HG03103 (cell line): ENCODE results near the gene MARCHF10.

Experiments
- ATAC-seq: cut with Tn5 transposase; IDR thresholded peaks from one replicate; pipeline ENCODE4 v1.9.1; 2021; ENCODE audit warnings: low read depth; ENCODE audit not compliant: unreplicated experiment

Gene MARCHF10

GRCh38 chr17:62720126-62720850 lies 87.8 kb downstream of the MARCHF10 start:
- ATAC-seq, result no peak

GRCh38 chr17:62719586-62719985 lies 88.5 kb downstream of the MARCHF10 start:
- no peak for ATAC-seq

- ATAC-seq, result no peak
Measured at GRCh38 chr17:62718429-62718828, 89.7 kb downstream of the MARCHF10 start.

- ATAC-seq, result no peak
Measured at GRCh38 chr17:62717889-62718288, 90.2 kb downstream of the MARCHF10 start.

- ATAC-seq, result no peak
Measured at GRCh38 chr17:62717589-62717855, 90.6 kb downstream of the MARCHF10 start.

GRCh38 chr17:62716834-62717588 lies 91.1 kb downstream of the MARCHF10 start:
- no peak for ATAC-seq

GRCh38 chr17:62715882-62716390 lies 92.2 kb downstream of the MARCHF10 start:
- no peak for ATAC-seq

- ATAC-seq, result no peak
Measured at GRCh38 chr17:62714016-62714777, 93.9 kb downstream of the MARCHF10 start.

- no peak for ATAC-seq
Measured at GRCh38 chr17:62713086-62713881, 94.8 kb downstream of the MARCHF10 start.

- ATAC-seq, result no peak
Measured at GRCh38 chr17:62712171-62712581, 95.9 kb downstream of the MARCHF10 start.

GRCh38 chr17:62708587-62708986 lies 99.5 kb downstream of the MARCHF10 start:
- no peak for ATAC-seq

GRCh38 chr17:62707425-62707739 lies 100.7 kb downstream of the MARCHF10 start:
- ATAC-seq, result no peak

- ATAC-seq, result no peak
Measured at GRCh38 chr17:62706598-62707424, 101.3 kb downstream of the MARCHF10 start.

- no peak for ATAC-seq
Measured at GRCh38 chr17:62705778-62706597, 102.1 kb downstream of the MARCHF10 start.

- ATAC-seq, result no peak
Measured at GRCh38 chr17:62705156-62705777, 102.8 kb downstream of the MARCHF10 start.

- no peak for ATAC-seq
Measured at GRCh38 chr17:62704381-62704971, 103.6 kb downstream of the MARCHF10 start.

- peak; percentile 83 for ATAC-seq
Measured at GRCh38 chr17:62703776-62704380, 104.2 kb downstream of the MARCHF10 start.
